SK-N-SH treated with all-trans-retinoic acid at 6 μM for 48 hours (cell line): ENCODE results near the gene B3GAT3.

Experiments used
- ATAC-seq: fragments of 200-7000 bp; cut with Tn5 transposase; 3 replicates; pipeline ENCODE4 v1.9.1; 2020; ENCODE audit warnings: mild to moderate bottlenecking, moderate library complexity
- ARNTL ChIP-seq: fragments of 450-650 bp; formaldehyde crosslinking; IDR thresholded peaks from 2 replicates; pipeline ENCODE4 v1.5.0; 2020; ENCODE audit warnings: low read depth, mild to moderate bottlenecking, moderate library complexity, borderline replicate concordance
- BACH2 ChIP-seq: fragments of 250-450 bp; sonication (Bioruptor Pico); IDR thresholded peaks from 2 replicates; pipeline ENCODE4 v1.9.0; 2021; ENCODE audit warnings: mild to moderate bottlenecking, borderline replicate concordance
- CSDC2 ChIP-seq: fragments of 250-450 bp; sonication (Bioruptor Pico); IDR thresholded peaks from 2 replicates; pipeline ENCODE4 v1.5.0; 2020; ENCODE audit warnings: mild to moderate bottlenecking, moderate library complexity
- ESRRG ChIP-seq: fragments of 250-450 bp; sonication (Bioruptor Pico); IDR thresholded peaks from 2 replicates; pipeline ENCODE4 v1.6.1; 2021; ENCODE audit warnings: mild to moderate bottlenecking
- GLIS3 ChIP-seq: fragments of 250-450 bp; sonication (Bioruptor Pico); IDR thresholded peaks from 2 replicates; pipeline ENCODE4 v1.5.0; 2020; ENCODE audit warnings: mild to moderate bottlenecking, moderate library complexity
- ISL1 ChIP-seq: fragments of 250-450 bp; sonication (Bioruptor Pico); IDR thresholded peaks from 2 replicates; pipeline ENCODE4 v2.1.2; 2022; ENCODE audit warnings: mild to moderate bottlenecking, moderate library complexity
- OSR1 ChIP-seq: fragments of 250-450 bp; sonication (Bioruptor Pico); IDR thresholded peaks from 2 replicates; pipeline ENCODE4 v1.8.0; 2022; ENCODE audit warnings: moderate library complexity, mild to moderate bottlenecking, inconsistent platforms
- PPARA ChIP-seq: fragments of 250-450 bp; sonication (Bioruptor Pico); IDR thresholded peaks from 2 replicates; pipeline ENCODE4 v1.5.0; 2020; ENCODE audit warnings: mild to moderate bottlenecking, borderline replicate concordance
- RARB ChIP-seq: fragments of 250-450 bp; sonication (Bioruptor Pico); IDR thresholded peaks from 2 replicates; pipeline ENCODE4 v1.8.0; 2021; ENCODE audit warnings: mild to moderate bottlenecking, moderate library complexity
- SNAI2 ChIP-seq: fragments of 250-450 bp; sonication (Bioruptor Pico); IDR thresholded peaks from 2 replicates; pipeline ENCODE4 v1.5.0; 2020; ENCODE audit warnings: mild to moderate bottlenecking, moderate library complexity
- TCF4 ChIP-seq: fragments of 250-450 bp; sonication (Bioruptor Pico); IDR thresholded peaks from 2 replicates; pipeline ENCODE4 v1.8.0; 2021; ENCODE audit warnings: mild to moderate bottlenecking, moderate library complexity, borderline replicate concordance
- TOX ChIP-seq: fragments of 250-450 bp; sonication (Bioruptor Pico); IDR thresholded peaks from 2 replicates; pipeline ENCODE4 v1.8.0; 2021; ENCODE audit warnings: mild to moderate bottlenecking, moderate library complexity, borderline replicate concordance
- ZC3H10 ChIP-seq: fragments of 250-450 bp; sonication (Bioruptor Pico); IDR thresholded peaks from 2 replicates; pipeline ENCODE4 v1.5.1; 2021; ENCODE audit warnings: mild to moderate bottlenecking, moderate library complexity
- ZFP3 ChIP-seq: fragments of 250-450 bp; sonication (Bioruptor Pico); IDR thresholded peaks from 2 replicates; pipeline ENCODE4 v1.5.0; 2020; ENCODE audit warnings: mild to moderate bottlenecking, moderate library complexity
- ZFP30 ChIP-seq: fragments of 450-650 bp; formaldehyde crosslinking; IDR thresholded peaks from 2 replicates; pipeline ENCODE4 v1.5.0; 2022; ENCODE audit warnings: mild to moderate bottlenecking, moderate library complexity
- ZNF565 ChIP-seq: fragments of 450-650 bp; formaldehyde crosslinking; conservative IDR thresholded peaks from 2 replicates; pipeline ENCODE4 v1.5.0; 2020; ENCODE audit warnings: low read depth, mild to moderate bottlenecking, moderate library complexity
- ZNF70 ChIP-seq: fragments of 450-650 bp; formaldehyde crosslinking; IDR thresholded peaks from 2 replicates; pipeline ENCODE4 v1.5.0; 2020; ENCODE audit warnings: mild to moderate bottlenecking, moderate library complexity
- ZNF8 ChIP-seq: fragments of 450-650 bp; formaldehyde crosslinking; IDR thresholded peaks from 2 replicates; pipeline ENCODE4 v1.5.0; 2020; ENCODE audit warnings: mild to moderate bottlenecking, moderate library complexity
- TF ChIP-seq, protein P1 (sequence below): fragments of 250-450 bp; sonication (Bioruptor Pico); IDR thresholded peaks from 2 replicates; pipeline ENCODE4 v1.5.1; 2020; ENCODE audit warnings: low read depth, mild to moderate bottlenecking, moderate library complexity
- TF ChIP-seq, protein P2 (sequence below): fragments of 250-450 bp; sonication (Bioruptor Pico); IDR thresholded peaks from 2 replicates; pipeline ENCODE4 v1.8.0; 2020; ENCODE audit warnings: mild to moderate bottlenecking, moderate library complexity, borderline replicate concordance
- TF ChIP-seq, protein P3 (sequence below): fragments of 250-450 bp; sonication (Bioruptor Pico); IDR thresholded peaks from 2 replicates; pipeline ENCODE4 v1.5.1; 2021; ENCODE audit warnings: mild to moderate bottlenecking, moderate library complexity
- TF ChIP-seq, protein P4 (sequence below): fragments of 250-450 bp; sonication (Bioruptor Pico); IDR thresholded peaks from 2 replicates; pipeline ENCODE4 v1.8.0; 2021; ENCODE audit warnings: low read depth, mild to moderate bottlenecking, moderate library complexity, borderline replicate concordance
- TF ChIP-seq, protein P5 (sequence below): fragments of 250-450 bp; sonication (Bioruptor Pico); IDR thresholded peaks from 2 replicates; pipeline ENCODE4 v1.5.0; 2020; ENCODE audit warnings: mild to moderate bottlenecking, moderate library complexity

The B3GAT3 gene

DNA sequence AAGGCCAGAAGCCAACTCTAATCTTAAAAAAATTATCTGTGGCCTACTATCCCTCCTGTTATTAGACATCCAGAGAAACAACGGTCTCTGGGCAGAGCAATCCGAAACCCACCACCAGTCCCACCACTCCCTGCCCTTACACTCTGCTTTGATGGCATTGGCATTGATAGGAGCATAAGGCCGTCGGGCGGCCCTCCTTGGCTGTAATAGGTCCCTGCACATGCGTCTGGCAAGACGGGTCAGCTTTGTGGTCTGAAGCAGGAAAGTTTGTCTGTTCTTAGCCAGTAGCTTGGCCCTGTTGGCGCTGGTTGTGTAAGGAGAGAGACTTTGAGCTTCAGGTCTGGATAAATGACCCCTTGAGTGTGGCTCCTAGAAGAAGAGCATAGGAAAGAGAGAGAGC, 26.7 kb downstream of the B3GAT3 start:
- no peak for ATAC-seq
- TF ChIP-seq ZFP3 (no peak), TCF4 (no peak), ZNF70 (CRISPR knock-in tag) (no peak), GLIS3 (no peak), ZFP30 (CRISPR knock-in tag) (no peak), BACH2 (CRISPR knock-in tag) (no peak), ARNTL (no peak), ZNF8 (CRISPR knock-in tag) (no peak), CSDC2 (CRISPR knock-in tag) (no peak), OSR1 (CRISPR knock-in tag) (no peak), RARB (CRISPR knock-in tag) (no peak), ZC3H10 (no peak)
- TF ChIP-seq, protein P1, sequence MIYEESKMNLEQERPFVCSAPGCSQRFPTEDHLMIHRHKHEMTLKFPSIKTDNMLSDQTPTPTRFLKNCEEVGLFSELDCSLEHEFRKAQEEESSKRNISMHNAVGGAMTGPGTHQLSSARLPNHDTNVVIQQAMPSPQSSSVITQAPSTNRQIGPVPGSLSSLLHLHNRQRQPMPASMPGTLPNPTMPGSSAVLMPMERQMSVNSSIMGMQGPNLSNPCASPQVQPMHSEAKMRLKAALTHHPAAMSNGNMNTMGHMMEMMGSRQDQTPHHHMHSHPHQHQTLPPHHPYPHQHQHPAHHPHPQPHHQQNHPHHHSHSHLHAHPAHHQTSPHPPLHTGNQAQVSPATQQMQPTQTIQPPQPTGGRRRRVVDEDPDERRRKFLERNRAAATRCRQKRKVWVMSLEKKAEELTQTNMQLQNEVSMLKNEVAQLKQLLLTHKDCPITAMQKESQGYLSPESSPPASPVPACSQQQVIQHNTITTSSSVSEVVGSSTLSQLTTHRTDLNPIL, result no peak
- TF ChIP-seq, protein P2, sequence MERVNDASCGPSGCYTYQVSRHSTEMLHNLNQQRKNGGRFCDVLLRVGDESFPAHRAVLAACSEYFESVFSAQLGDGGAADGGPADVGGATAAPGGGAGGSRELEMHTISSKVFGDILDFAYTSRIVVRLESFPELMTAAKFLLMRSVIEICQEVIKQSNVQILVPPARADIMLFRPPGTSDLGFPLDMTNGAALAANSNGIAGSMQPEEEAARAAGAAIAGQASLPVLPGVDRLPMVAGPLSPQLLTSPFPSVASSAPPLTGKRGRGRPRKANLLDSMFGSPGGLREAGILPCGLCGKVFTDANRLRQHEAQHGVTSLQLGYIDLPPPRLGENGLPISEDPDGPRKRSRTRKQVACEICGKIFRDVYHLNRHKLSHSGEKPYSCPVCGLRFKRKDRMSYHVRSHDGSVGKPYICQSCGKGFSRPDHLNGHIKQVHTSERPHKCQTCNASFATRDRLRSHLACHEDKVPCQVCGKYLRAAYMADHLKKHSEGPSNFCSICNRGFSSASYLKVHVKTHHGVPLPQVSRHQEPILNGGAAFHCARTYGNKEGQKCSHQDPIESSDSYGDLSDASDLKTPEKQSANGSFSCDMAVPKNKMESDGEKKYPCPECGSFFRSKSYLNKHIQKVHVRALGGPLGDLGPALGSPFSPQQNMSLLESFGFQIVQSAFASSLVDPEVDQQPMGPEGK (CRISPR knock-in tag), result no peak
- TF ChIP-seq, protein P3, sequence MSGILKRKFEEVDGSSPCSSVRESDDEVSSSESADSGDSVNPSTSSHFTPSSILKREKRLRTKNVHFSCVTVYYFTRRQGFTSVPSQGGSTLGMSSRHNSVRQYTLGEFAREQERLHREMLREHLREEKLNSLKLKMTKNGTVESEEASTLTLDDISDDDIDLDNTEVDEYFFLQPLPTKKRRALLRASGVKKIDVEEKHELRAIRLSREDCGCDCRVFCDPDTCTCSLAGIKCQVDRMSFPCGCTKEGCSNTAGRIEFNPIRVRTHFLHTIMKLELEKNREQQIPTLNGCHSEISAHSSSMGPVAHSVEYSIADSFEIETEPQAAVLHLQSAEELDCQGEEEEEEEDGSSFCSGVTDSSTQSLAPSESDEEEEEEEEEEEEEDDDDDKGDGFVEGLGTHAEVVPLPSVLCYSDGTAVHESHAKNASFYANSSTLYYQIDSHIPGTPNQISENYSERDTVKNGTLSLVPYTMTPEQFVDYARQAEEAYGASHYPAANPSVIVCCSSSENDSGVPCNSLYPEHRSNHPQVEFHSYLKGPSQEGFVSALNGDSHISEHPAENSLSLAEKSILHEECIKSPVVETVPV (CRISPR knock-in tag), result no peak

DNA sequence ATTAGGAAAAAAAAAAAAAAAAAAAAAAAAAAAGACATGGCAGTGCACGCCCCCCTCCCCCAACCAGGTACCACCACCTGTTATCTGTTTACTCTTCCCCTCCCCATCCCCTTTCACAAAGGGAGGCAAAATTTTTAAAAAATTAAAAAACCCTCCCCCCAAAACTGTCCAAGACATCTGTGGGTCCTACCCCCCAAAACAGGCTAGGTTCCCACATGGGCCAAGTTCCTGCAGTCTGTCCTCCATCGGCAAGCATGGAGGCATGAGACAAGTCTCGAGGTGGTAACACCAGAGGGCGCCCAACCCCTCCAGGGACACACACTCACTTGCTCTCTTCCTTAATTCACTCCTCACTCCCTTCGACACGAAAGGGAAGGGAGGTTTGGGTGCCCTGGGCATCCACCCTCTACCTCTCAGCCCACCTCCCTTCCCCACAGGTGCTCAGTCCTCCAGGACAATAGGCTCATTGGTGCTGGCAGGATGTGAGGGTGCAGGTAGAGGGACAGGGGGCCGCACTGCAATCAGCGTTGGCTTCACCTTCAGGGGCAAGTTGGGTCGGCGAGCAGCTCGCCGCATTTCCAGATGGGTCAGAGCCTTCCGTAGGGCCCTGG, 28.2 kb downstream of the B3GAT3 start:
- no peak for TF ChIP-seq ESRRG
- TF ChIP-seq, protein P4, sequence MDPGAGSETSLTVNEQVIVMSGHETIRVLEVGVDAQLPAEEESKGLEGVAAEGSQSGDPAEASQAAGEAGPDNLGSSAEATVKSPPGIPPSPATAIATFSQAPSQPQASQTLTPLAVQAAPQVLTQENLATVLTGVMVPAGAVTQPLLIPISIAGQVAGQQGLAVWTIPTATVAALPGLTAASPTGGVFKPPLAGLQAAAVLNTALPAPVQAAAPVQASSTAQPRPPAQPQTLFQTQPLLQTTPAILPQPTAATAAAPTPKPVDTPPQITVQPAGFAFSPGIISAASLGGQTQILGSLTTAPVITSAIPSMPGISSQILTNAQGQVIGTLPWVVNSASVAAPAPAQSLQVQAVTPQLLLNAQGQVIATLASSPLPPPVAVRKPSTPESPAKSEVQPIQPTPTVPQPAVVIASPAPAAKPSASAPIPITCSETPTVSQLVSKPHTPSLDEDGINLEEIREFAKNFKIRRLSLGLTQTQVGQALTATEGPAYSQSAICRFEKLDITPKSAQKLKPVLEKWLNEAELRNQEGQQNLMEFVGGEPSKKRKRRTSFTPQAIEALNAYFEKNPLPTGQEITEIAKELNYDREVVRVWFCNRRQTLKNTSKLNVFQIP (CRISPR knock-in tag), result no peak
- TF ChIP-seq ZC3H10, result no peak
- no peak for TF ChIP-seq CSDC2 (CRISPR knock-in tag)
- no peak for TF ChIP-seq ZFP30 (CRISPR knock-in tag)
- TF ChIP-seq SNAI2, result no peak
- TF ChIP-seq OSR1 (CRISPR knock-in tag), result no peak
- TF ChIP-seq PPARA, result no peak
- no peak for TF ChIP-seq ZNF70 (CRISPR knock-in tag)
- peak; percentile 36 for ATAC-seq

DNA sequence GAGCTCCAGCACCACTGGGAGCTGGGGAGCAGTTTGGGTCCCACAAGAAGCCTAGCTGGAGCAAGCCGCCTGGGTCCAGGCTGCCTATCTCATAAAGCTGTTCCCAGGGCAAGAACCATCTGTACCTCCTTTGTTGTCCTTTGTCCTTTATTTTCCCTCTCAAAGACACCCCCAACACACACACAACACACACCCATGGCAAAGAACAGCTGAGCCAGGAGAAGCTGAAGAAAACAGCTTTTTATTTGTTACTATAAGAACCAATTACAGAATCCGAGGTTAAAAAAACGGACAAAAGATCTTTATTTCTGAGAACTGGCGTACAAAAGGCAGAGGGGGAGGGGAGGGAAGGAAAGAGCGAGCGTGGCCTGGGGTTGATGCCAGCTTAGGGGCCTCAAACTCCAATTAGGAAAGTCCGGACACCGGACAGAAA, 28.8 kb downstream of the B3GAT3 start:
- no peak for ATAC-seq
- TF ChIP-seq PPARA (no peak), ESRRG (no peak), OSR1 (CRISPR knock-in tag) (no peak), SNAI2 (no peak), RARB (CRISPR knock-in tag) (no peak), ZFP3 (no peak), BACH2 (CRISPR knock-in tag) (no peak), GLIS3 (no peak), ISL1 (CRISPR knock-in tag) (no peak), TOX (no peak), ZNF565 (CRISPR knock-in tag) (no peak)
- TF ChIP-seq, protein P4 (CRISPR knock-in tag), result no peak
- TF ChIP-seq, protein P3 (CRISPR knock-in tag), result no peak
- TF ChIP-seq, protein P1, result no peak
- TF ChIP-seq, protein P5, sequence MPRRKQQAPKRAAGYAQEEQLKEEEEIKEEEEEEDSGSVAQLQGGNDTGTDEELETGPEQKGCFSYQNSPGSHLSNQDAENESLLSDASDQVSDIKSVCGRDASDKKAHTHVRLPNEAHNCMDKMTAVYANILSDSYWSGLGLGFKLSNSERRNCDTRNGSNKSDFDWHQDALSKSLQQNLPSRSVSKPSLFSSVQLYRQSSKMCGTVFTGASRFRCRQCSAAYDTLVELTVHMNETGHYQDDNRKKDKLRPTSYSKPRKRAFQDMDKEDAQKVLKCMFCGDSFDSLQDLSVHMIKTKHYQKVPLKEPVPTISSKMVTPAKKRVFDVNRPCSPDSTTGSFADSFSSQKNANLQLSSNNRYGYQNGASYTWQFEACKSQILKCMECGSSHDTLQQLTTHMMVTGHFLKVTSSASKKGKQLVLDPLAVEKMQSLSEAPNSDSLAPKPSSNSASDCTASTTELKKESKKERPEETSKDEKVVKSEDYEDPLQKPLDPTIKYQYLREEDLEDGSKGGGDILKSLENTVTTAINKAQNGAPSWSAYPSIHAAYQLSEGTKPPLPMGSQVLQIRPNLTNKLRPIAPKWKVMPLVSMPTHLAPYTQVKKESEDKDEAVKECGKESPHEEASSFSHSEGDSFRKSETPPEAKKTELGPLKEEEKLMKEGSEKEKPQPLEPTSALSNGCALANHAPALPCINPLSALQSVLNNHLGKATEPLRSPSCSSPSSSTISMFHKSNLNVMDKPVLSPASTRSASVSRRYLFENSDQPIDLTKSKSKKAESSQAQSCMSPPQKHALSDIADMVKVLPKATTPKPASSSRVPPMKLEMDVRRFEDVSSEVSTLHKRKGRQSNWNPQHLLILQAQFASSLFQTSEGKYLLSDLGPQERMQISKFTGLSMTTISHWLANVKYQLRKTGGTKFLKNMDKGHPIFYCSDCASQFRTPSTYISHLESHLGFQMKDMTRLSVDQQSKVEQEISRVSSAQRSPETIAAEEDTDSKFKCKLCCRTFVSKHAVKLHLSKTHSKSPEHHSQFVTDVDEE, result no peak
